GM21390 (cell line): ENCODE results near the gene TRIM33.
"Not testable (repeated sequence)": the region's sequence is repeated elsewhere in the genome, so short reads cannot be mapped to it uniquely, and the experiment has no call there.

Source experiments
- ATAC-seq: cut with Tn5 transposase; IDR thresholded peaks from one replicate; pipeline ENCODE4 v1.9.1; 2021; ENCODE audit not compliant: unreplicated experiment

The TRIM33 gene

GRCh38 chr1:114510274-114511031 is 550 bp downstream of the TRIM33 start:
- ATAC-seq: peak; percentile 56

DNA sequence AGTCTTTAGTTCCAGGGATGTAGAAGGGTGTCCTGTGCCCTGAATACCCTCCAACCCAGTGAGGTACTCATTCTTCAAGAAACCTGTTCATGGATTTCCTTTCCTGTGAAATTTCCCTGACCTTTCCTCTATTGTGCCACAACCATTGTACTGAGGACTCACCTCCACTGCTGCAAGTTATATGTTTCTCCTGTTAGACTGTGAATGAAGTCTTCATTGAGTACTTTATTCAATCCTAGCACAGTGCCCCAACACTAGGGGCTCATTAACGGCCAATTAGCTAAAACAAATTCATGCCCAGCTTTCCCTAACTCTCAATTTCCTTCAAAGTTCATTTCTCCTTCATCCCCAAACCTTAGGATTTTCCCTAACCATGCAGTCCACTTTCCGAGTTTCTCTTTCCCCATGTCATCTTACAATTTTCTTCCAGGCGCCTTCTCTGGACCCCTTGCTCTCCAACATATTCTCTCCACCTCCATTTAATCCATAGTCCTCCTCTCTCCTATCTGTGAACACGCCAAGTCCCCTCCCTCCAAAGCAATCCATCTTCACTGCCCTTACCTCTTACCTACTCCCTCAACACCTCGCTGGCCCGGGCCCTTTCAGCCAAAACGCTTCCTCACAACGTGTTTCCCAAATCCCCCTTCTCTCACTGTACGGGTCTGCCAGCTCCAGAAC is 1.3 kb downstream of the TRIM33 start:
- no peak for ATAC-seq

GRCh38 chr1:114508386-114508898 is 2.6 kb downstream of the TRIM33 start:
- ATAC-seq: no peak

- no peak for ATAC-seq
Measured at GRCh38 chr1:114507513-114507912, 3.5 kb downstream of the TRIM33 start.

- ATAC-seq: no peak
Measured at GRCh38 chr1:114505148-114505561, 5.8 kb downstream of the TRIM33 start.

- ATAC-seq: no peak
Measured at GRCh38 chr1:114503916-114504422, 7.0 kb downstream of the TRIM33 start.

DNA sequence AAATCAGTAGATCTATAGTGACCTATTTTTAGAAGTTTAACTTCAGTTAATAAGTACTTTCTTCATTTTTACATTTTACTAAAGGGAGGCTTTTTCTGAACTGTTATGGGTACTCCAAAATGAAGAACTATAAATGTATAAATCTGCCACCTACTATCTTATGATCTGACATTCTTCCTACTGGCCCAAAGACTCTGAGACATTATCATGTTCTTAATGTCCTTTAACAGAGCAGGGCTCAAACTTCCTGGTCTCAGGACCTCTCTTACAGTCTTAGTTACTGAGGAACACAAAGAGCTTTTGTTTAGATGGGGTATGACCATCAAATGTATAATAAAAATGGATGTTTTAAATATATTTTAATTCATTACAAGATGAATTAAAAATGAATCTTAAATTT is 8.9 kb downstream of the TRIM33 start:
- ATAC-seq: no peak

DNA sequence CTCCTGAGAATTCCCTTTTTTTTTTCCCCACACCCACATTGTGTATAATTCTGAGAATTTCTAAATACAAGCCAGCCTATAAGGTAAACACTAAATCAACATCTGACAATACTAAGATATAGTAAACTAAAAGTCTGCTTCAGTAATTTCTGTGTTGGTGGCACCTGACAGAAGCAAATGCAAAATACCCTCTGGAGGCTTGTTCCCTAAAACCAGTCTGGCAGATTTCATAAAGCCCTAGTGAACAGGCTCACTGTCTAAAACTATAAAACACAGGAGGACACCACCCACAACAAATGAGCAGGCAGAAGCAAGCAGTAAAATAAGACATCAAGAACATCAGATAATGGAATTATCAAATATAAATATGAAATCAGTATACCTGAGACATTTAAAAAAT is 11.5 kb downstream of the TRIM33 start:
- no peak for ATAC-seq

- no peak for ATAC-seq
Measured at GRCh38 chr1:114496089-114496488, 14.9 kb downstream of the TRIM33 start.

DNA sequence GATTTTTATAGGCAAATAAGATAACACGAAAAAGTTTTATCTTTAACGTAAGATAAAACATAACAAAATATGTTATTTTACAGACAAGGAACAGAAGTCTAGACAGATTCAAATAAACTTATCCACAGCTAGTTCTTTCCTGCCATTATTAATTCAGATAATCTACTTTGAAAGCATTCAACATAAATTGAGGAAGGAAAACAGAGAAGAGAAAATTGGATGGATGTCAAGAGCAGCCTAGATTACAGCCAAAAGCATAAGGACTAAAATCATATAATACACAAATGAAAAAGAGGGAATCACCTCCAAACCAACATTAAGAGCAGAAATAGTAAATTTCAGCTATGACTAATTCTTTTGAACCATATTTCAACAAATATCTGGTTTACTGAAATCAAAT is 15.5 kb downstream of the TRIM33 start:
- no peak for ATAC-seq

DNA sequence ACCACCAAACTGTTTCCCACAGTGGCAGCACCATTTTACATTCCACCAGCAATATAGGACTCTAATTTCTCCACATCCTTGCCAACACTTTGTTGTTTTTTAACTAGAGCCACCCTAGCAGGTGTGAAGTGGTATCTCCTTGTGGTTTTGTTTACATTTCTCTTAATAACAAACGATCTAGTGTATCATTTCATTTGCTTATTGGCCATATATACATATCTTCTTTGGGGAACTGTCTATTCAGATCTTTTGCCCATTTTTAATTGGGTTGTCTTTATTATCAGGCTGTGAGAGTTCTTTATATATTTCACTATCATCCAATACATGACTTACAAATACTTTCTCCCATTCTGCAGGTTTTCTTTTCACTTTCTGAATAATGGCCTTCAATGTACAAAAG is 18.0 kb downstream of the TRIM33 start:
- no peak for ATAC-seq

DNA sequence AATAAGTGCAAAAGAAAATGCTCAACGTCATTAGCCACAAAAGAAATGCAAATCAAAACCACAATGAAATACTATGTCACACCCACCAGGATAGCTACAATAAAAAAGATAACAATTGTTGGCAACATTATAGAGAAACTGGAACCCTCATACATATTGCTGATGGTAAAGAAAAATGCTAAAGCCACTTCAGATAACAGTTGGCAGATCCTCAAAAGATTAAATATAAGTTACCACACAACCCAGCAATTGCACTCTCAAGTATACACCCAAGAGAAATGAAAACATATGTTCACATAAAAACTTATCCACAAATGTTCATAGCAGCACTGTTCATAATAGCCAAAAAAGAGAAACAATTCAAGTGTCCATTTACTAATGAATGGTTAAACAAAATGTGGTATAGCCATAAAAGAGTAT is 20.7 kb downstream of the TRIM33 start:
- no peak for ATAC-seq

- no peak for ATAC-seq
Measured at GRCh38 chr1:114488739-114489138, 22.3 kb downstream of the TRIM33 start.

- ATAC-seq: no peak
Measured at GRCh38 chr1:114485286-114485685, 25.7 kb downstream of the TRIM33 start.

- peak; percentile 92 for ATAC-seq
Measured at GRCh38 chr1:114482585-114482984, 28.4 kb downstream of the TRIM33 start.

DNA sequence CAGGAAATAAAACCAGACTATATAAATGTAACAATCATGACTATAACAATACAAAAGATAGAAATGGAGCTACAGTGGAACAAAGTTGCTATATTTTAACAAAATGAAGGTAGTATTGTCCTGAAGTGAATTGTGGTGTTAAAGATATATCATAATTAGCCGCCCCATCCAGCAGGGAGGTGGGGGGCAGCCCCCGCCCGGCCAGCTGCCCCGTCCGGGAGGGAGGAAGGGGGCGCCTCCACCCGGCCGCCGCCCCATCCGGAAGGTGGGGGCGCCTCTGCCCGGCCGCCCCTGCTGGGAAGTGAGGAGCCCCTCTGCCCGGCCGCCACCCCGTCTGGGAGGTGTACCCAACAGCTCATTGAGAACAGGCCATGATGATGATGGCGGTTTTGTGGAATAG is 31.4 kb downstream of the TRIM33 start:
- not testable (repeated sequence) for ATAC-seq

DNA sequence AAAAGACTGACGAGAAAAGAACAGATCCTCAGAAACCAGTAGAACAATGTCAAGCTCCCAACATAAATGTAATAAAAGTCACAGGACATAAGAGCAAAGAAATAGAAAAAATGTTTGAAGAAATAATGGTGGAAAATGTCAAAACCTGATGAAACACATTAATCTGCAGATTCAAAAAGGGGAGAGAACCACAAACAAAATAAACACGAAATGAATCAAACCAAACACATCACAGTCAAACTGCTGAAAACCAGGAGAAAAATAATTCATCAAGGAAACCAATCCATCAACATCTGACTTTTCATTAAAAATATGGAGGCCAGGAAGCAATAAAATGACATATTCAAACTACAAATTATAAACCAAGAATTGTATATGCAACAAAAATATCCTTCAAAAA is 31.9 kb downstream of the TRIM33 start:
- no peak for ATAC-seq

GRCh38 chr1:114473796-114474195 is 37.2 kb downstream of the TRIM33 start:
- ATAC-seq: no peak

DNA sequence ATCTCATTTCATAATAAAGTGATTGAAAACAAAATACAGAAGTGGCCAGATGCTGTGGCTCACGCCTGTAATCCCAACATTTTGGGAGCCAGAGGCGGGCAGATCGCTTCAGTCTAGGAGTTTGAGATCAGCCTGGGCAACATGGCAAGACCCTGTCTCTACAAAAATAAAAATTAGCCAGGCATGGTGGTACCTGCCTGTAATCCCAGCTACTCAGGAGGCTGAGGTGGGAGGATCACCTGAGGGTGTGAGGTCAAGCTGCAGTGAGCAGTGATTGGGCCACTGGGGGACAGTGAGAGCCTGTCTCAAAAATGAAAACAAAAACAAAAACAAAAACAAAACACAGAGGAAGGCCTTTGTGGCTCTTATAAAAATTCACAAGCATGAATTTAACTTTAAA is 38.6 kb downstream of the TRIM33 start:
- ATAC-seq: no peak

- ATAC-seq: no peak
Measured at GRCh38 chr1:114470681-114471080, 40.3 kb downstream of the TRIM33 start.

- ATAC-seq: no peak
Measured at GRCh38 chr1:114468710-114469468, 42.1 kb downstream of the TRIM33 start.
